Aorta (tissue), 5 donors: ENCODE measurements around the gene PTGDR2. TPM values are rescaled to one million over a fixed set of nuclear protein-coding genes. Genes with fewer than 3 reads are reported as not detected.

Experiments
- ATAC-seq: fragments of 200-7000 bp; cut with Tn5 transposase; one replicate; pipeline ENCODE4 v1.9.1; 2022; ENCODE audit warnings: moderate library complexity; ENCODE audit not compliant: low FRiP score
- DNase-seq, 2 donors: peaks; one replicate each; pipeline ENCODE4 v3.0.0-alpha.2; 2020
- H3K27ac ChIP-seq, 2 donors: one replicate each; pipeline ENCODE4 v1.5.1; 2013; ENCODE audit warnings: low read length in 2 of 2, mild to moderate bottlenecking in 2 of 2, moderate library complexity in 2 of 2, control low read depth in 1 of 2, inconsistent platforms in 1 of 2, low read depth in 1 of 2
- H3K27me3 ChIP-seq, 2 donors: one replicate each; pipeline ENCODE4 v1.6.1; 2013; ENCODE audit warnings: control low read depth in 1 of 2, low read length in 1 of 2, mild to moderate bottlenecking in 1 of 2, moderate library complexity in 1 of 2; ENCODE audit not compliant: insufficient read depth in 2 of 2, control insufficient read depth in 1 of 2
- H3K36me3 ChIP-seq, 2 donors: one replicate each; pipeline ENCODE4 v1.6.1; 2013; ENCODE audit warnings: control low read depth in 1 of 2, low read length in 1 of 2, mild to moderate bottlenecking in 1 of 2; ENCODE audit not compliant: insufficient read depth in 2 of 2, control insufficient read depth in 1 of 2
- H3K4me1 ChIP-seq, 2 donors: one replicate each; pipeline ENCODE4 v1.6.1; 2013; ENCODE audit warnings: low read length in 2 of 2, control low read depth in 1 of 2, mild to moderate bottlenecking in 1 of 2, moderate library complexity in 1 of 2; ENCODE audit not compliant: insufficient read depth in 2 of 2, control insufficient read depth in 1 of 2
- H3K4me3 ChIP-seq, 2 donors: one replicate each; pipeline ENCODE4 v1.5.1; 2013; ENCODE audit warnings: low read length in 2 of 2, control low read depth in 1 of 2, mild to moderate bottlenecking in 1 of 2
- H3K9me3 ChIP-seq: one replicate; pipeline ENCODE4 v1.6.1; 2013; ENCODE audit warnings: mild to moderate bottlenecking, low read length; ENCODE audit not compliant: control insufficient read depth
- WGBS, 2 donors: extraction: QIAGEN DNeasy Blood & Tissue Kit; methylation state at CpG; one replicate each; pipeline ENCODE4 v1.1.7; 2013; 5-methylcytosine and 5-hydroxymethylcytosine counted together
- intact Hi-C, 2 donors: fragments of 100-400 bp; cut with DNase I; formaldehyde crosslinking; loops; one replicate each; pipeline versions ENCODE4 v1.14.2 to v1.15.0; 2022
- polyA plus RNA-seq, 2 donors: library from polyadenylated mRNA; stranded (reverse); fragments of 200-250 nt; gene quantifications; one replicate each; pipeline ENCODE4 v1.2.3, GENCODE V29; 2013
- total RNA-seq, 2 donors: library from RNA; stranded (reverse); fragmentation: NEBNext Ultra II Directional; extraction: Animal tissue kit (Norgen Biotek cat#: 25700); gene quantifications; one replicate each; pipeline ENCODE4 v1.2.1, GENCODE V29; 2021
- donor health status: healthy with polysubstance abuse.
- donor health status: Bipolar disorder and iron deficiency.
- donor health status: DM: no; HTN: no; CAD: no.
- donor health status: DM: no; HTN: no; CAD: no.
- donor health status: DM: yes; HTN: yes; CAD: no.

The PTGDR2 gene
- total and polyA plus RNA-seq, 4 donors, result 0.10 to 0.25 (median 0.17) TPM

GRCh38 chr11:60870733-60871377 is 15.1 kb upstream of the PTGDR2 start:
- Histone ChIP-seq H3K27me3 (no peaks in the 10 kb centered on the region), H3K27ac (no peak overlapping the region), H3K36me3 (peaks cover 0 to 2% of the 10 kb centered on the region in 2 donors), H3K4me3 (no peak overlapping the region), H3K4me1 (no peaks in the 10 kb centered on the region), H3K9me3 (no peaks in the 10 kb centered on the region)
- intact Hi-C loops, result no loop called here
- no peak for ATAC-seq
- DNase-seq, result no peak
- WGBS, 2 donors, result 80 to 81% methylated on average over 13 of the region's 13 CpGs

DNA sequence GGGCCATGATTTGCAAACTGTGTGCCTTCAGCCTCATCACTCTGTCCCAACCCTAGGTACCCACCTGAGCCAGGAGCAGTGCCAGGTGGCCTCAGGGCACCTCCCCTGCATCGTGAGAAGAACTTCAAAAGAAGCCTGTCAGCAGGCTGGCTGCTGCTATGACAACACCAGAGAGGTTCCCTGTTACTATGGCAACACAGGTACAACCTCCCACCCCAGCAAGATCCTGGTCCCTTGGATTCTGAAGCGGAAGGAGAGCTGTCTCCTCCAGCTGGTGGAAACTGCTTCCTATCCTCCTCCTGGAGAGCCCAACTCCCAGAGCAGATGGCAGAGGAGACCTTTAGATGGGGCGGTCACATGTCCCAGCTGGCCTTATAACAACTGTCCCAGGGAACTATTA is 14.5 kb upstream of the PTGDR2 start:
- WGBS, 2 donors, result 84 to 85% methylated on average over 3 of the region's 3 CpGs
- Histone ChIP-seq H3K27ac (no peak overlapping the region), H3K4me3 (no peak overlapping the region), H3K4me1 (no peaks in the 10 kb centered on the region), H3K9me3 (no peaks in the 10 kb centered on the region), H3K36me3 (peaks cover 0 to 1% of the 10 kb centered on the region in 2 donors), H3K27me3 (no peaks in the 10 kb centered on the region)
- no peak for ATAC-seq
- no peak for DNase-seq
- intact Hi-C loops, result no loop called here

DNA sequence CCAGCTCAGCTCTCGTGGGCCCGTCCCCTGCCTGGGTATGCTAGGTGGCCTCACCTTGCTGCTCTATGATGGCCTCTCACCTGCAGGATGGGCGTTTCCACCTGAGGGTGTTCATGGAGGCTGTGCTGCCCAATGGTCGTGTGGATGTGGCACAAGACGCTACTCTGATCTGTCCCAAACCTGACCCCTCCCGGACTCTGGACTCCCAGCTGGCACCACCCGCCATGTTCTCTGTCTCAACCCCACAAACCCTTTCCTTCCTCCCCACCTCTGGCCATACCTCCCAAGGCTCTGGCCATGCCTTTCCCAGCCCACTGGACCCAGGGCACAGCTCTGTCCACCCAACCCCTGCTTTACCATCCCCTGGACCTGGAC is 13.7 kb upstream of the PTGDR2 start:
- intact Hi-C loops, result no loop called here
- Histone ChIP-seq H3K4me1 (no peaks in the 10 kb centered on the region), H3K27ac (no peak overlapping the region), H3K36me3 (no peaks in the 10 kb centered on the region), H3K9me3 (no peaks in the 10 kb centered on the region), H3K4me3 (no peak overlapping the region), H3K27me3 (no peaks in the 10 kb centered on the region)
- 92 to 97% methylated on average over 7 of the region's 7 CpGs for WGBS, 2 donors
- DNase-seq (no peak), ATAC-seq (no peak)

DNA sequence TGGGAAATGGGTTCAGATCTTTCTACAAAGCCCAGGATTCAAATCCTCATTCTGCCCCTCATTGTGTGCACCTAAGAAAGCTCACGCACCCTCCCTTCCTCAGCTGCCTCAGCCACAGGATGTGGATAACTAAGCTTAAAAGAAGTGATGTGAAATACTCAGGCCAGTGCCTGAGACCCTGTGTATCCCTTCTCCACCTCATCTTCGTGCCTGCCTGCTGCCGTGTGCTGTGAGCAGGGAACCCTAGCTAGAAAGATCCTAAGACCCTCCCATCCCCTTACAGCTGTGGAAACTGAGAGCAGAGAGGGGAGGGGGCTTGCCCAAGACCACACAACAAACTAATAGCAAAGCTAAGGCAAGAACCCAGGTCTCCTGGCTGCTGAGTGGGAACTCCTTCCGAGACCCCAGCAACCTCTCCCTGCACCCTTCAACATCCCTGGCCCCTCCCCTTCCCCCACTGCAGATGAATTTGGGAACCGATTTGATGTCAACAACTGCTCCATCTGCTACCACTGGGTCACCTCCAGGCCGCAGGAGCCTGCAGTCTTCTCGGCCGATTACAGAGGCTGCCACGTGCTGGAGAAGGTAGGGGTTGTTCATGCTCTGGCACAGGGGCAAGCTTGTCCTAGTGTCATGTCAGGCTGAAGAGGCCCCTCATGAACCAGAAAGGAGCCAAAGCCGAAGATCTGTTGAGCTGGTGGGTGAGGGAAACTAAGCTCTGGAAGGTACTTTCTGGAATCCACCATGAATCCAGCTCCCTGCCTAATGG is 13.1 kb upstream of the PTGDR2 start:
- Histone ChIP-seq H3K27me3 (no peaks in the 10 kb centered on the region), H3K9me3 (no peaks in the 10 kb centered on the region), H3K4me1 (no peaks in the 10 kb centered on the region), H3K27ac (no peak overlapping the region), H3K36me3 (no peaks in the 10 kb centered on the region), H3K4me3 (no peak overlapping the region)
- intact Hi-C loops, result no loop called here
- 81 to 84% methylated on average over 10 of the region's 10 CpGs for WGBS, 2 donors
- ATAC-seq (no peak), DNase-seq (no peak)

GRCh38 chr11:60867871-60868681 is 12.3 kb upstream of the PTGDR2 start:
- WGBS, 2 donors, result 84 to 88% methylated on average over 10 of the region's 10 CpGs
- intact Hi-C loops, result no loop called here
- no peak overlapping the region for H3K4me3 ChIP-seq
- H3K36me3 ChIP-seq, result no peaks in the 10 kb centered on the region
- H3K9me3 ChIP-seq, result no peaks in the 10 kb centered on the region
- H3K27me3 ChIP-seq, result no peaks in the 10 kb centered on the region
- H3K4me1 ChIP-seq, result no peaks in the 10 kb centered on the region
- H3K27ac ChIP-seq, result no peak overlapping the region
- DNase-seq (no peak), ATAC-seq (no peak)

DNA sequence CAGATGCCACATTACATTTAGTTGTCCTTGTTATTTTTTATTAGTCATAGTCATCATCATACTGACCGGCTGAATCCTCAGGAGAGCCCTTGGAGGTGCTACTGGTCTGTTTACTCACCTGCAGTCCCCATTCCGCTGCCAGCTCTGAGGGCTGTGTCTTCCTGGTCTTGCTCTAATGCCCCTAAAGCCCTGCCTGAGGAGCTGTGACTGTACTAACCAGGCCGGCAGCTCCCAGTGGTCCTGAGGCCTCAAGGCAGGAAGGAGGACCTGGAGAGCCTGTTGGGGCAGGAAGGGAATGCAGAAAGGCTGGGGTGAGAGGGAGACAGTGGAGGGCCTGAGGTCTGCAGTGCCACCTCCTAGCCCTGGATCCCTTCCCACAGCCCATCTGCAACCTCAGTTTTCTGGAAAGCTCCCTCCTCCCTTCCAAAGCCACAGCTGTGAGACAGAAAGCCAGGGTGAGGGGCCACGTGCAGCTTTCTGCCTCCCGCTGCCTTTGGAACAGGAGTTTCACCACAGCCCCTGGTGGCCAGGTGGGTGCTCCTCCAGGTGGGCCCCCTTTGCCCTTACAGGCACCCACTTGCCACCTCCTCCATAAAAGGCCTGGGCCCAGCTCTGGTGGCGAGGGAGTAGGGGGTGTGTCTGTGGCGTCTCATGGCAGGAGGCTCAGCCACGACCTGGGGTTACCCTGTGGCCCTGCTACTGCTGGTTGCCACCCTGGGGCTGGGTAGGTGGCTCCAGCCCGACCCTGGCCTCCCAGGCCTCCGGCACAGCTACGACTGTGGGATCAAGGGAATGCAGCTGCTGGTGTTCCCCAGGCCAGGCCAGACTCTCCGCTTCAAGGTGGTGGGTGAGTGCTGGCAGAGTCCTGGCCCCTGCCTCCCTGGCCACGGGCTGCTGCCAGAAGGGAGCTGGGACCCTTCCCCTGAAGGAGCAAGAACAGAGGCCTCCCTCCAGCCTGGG is 11.4 kb upstream of the PTGDR2 start, which contains the start of gene ZP1:
Gene ZP1 (plus strand): TSS at position 632 of the 960 bp plus-strand sequence. CDS start 20 bp downstream, at position 652.
- intact Hi-C loops, result no loop called here
- H3K27ac ChIP-seq, result no peak within 1 kb of the TSS
- ATAC-seq (no peak), DNase-seq (no peak)
- no peaks in the 10 kb centered on the region for H3K27me3 ChIP-seq
- H3K4me3 ChIP-seq, result no peak within 1 kb of the TSS
- no peaks in the 10 kb centered on the region for H3K9me3 ChIP-seq
- WGBS, 2 donors, result 77% methylated on average over 13 of the region's 13 CpGs
- no peaks in the 10 kb centered on the region for H3K36me3 ChIP-seq
- no peaks in the 10 kb centered on the region for H3K4me1 ChIP-seq

GRCh38 chr11:60864856-60865513 is 9.2 kb upstream of the PTGDR2 start:
- Histone ChIP-seq H3K27ac (no peak overlapping the region), H3K36me3 (no peaks in the 10 kb centered on the region), H3K27me3 (no peaks in the 10 kb centered on the region), H3K4me1 (no peaks in the 10 kb centered on the region), H3K4me3 (no peak overlapping the region), H3K9me3 (no peaks in the 10 kb centered on the region)
- intact Hi-C loops, result no loop called here
- 70 to 73% methylated on average over 7 of the region's 7 CpGs for WGBS, 2 donors
- no peak for DNase-seq
- no peak for ATAC-seq
